Measurements from ENCODE around the gene GALNT5.

The GALNT5 gene

GRCh38 chr2:157345647-157346389 lies 88.3 kb downstream of the GALNT5 start:
- H3K4me3 ChIP-seq (ENCODE audit: low read depth, low read length): no peak overlapping the region
- TF ChIP-seq CTCF (IDR thresholded peaks at IDR 0.05; ENCODE audit: low read depth, low read length, missing control alignments): no peak
- in situ Hi-C loops (cut with HindIII; ENCODE audit: low sequenced_read_pairs): no loop called here
- no peak for DNase-seq (ENCODE audit: low read depth)

GRCh38 chr2:157348291-157348921 lies 90.9 kb downstream of the GALNT5 start:
- no peak for DNase-seq (ENCODE audit: low read depth)
- in situ Hi-C loops (cut with HindIII; ENCODE audit: low sequenced_read_pairs): no loop called here
- TF ChIP-seq CTCF (IDR thresholded peaks at IDR 0.05; ENCODE audit: low read depth, low read length, missing control alignments): no peak
- H3K4me3 ChIP-seq (ENCODE audit: low read depth, low read length): no peak overlapping the region

- TF ChIP-seq CTCF (IDR thresholded peaks at IDR 0.05; ENCODE audit: low read depth, low read length, missing control alignments): no peak
- in situ Hi-C loops (cut with HindIII; ENCODE audit: low sequenced_read_pairs): no loop called here
- no peak for DNase-seq (ENCODE audit: low read depth)
- H3K4me3 ChIP-seq (ENCODE audit: low read depth, low read length): no peak overlapping the region
Observed at GRCh38 chr2:157349949-157350515, 92.5 kb downstream of the GALNT5 start.

- DNase-seq (ENCODE audit: low read depth): no peak
- TF ChIP-seq CTCF (IDR thresholded peaks at IDR 0.05; ENCODE audit: low read depth, low read length, missing control alignments): no peak
- in situ Hi-C loops (cut with HindIII; ENCODE audit: low sequenced_read_pairs): no loop called here
- H3K4me3 ChIP-seq (ENCODE audit: low read depth, low read length): no peak overlapping the region
Observed at GRCh38 chr2:157355618-157356017, 98.1 kb downstream of the GALNT5 start.

GRCh38 chr2:157359628-157360027 lies 102.1 kb downstream of the GALNT5 start:
- no peak for TF ChIP-seq CTCF (IDR thresholded peaks at IDR 0.05; ENCODE audit: low read depth, low read length, missing control alignments)
- no peak overlapping the region for H3K4me3 ChIP-seq (ENCODE audit: low read depth, low read length)
- DNase-seq (ENCODE audit: low read depth): no peak
- in situ Hi-C loops (cut with HindIII; ENCODE audit: low sequenced_read_pairs): no loop called here

- H3K4me3 ChIP-seq (ENCODE audit: low read depth, low read length): no peak overlapping the region
- no peak for DNase-seq (ENCODE audit: low read depth)
- in situ Hi-C loops (cut with HindIII; ENCODE audit: low sequenced_read_pairs): no loop called here
- no peak for TF ChIP-seq CTCF (IDR thresholded peaks at IDR 0.05; ENCODE audit: low read depth, low read length, missing control alignments)
Observed at GRCh38 chr2:157361526-157361925, 104.0 kb downstream of the GALNT5 start.

Data from astrocyte of the cerebellum (primary cell).